ENCODE results near the gene CETN2. TPM values are rescaled to one million over a fixed set of nuclear protein-coding genes. Genes with fewer than 3 reads are reported as not detected.

Gene CETN2
- total RNA-seq, 1 experiment from 2014 or later = 63.3 TPM

- Histone ChIP-seq H3K9me3 (ENCODE audit: control insufficient read depth, insufficient read depth, low read depth, low read length) (no peaks in the 10 kb centered on the region), H3K27me3 (ENCODE audit: control insufficient read depth, insufficient read depth, low read length) (no peaks in the 10 kb centered on the region), H3K4me1 (ENCODE audit: control insufficient read depth, insufficient read depth, low read length) (no peaks in the 10 kb centered on the region), H3K4me3 (ENCODE audit: low read depth in 2 of 2, low read length in 2 of 2) (no peak overlapping the region), H3K27ac (ENCODE audit: low read length) (no peak overlapping the region), H3K36me3 (ENCODE audit: control insufficient read depth, insufficient read depth, low read length) (peaks cover 6% of the 10 kb centered on the region; the same call in 1 of the 2 replicates)
- ATAC-seq (peak; percentile 34; the same call in 1 of the 2 replicates), DNase-seq (ENCODE audit: low read depth, low spot score) (no peak)
- intact Hi-C loops (cut with micrococcal nuclease; ENCODE audit: unreplicated experiment) (no loop called here), in situ Hi-C loops (cut with HindIII; ENCODE audit: low pct_unique_long_range_greater_than_20kb, low sequenced_read_pairs) (no loop called here)
- POLR2A ChIA-PET = no interaction called here
- CTCF ChIA-PET = no interaction called here
- no TSS peak for BruUV-seq (replicated peaks)
- no peak for TF ChIP-seq CTCF (IDR thresholded peaks at IDR 0.05)
- TF ChIP-seq REST (IDR thresholded peaks at IDR 0.05; ENCODE audit: insufficient read depth in 1 of 2, low read depth in 2 of 2, low read length in 1 of 2) = no peak
These were observed 30.6 kb upstream of the CETN2 start for GRCh38 chrX:152861116-152861515.

GRCh38 chrX:152853986-152854385, 23.4 kb upstream of the CETN2 start:
- H3K27me3 ChIP-seq (ENCODE audit: control insufficient read depth, insufficient read depth, low read length) = no peaks in the 10 kb centered on the region
- no peak for DNase-seq (ENCODE audit: low read depth, low spot score)
- no peak for ATAC-seq
- ChIA-PET POLR2A (no interaction called here), CTCF (no interaction called here)
- no peaks in the 10 kb centered on the region for H3K4me1 ChIP-seq (ENCODE audit: control insufficient read depth, insufficient read depth, low read length)
- no peak overlapping the region for H3K27ac ChIP-seq (ENCODE audit: low read length)
- no peak for TF ChIP-seq POLR2AphosphoS5 (IDR thresholded peaks at IDR 0.05; ENCODE audit: low read depth, low read length)
- no peak for TF ChIP-seq REST (IDR thresholded peaks at IDR 0.05; ENCODE audit: insufficient read depth in 1 of 2, low read depth in 2 of 2, low read length in 1 of 2)
- no peak for TF ChIP-seq CTCF (IDR thresholded peaks at IDR 0.05)
- no peak for TF ChIP-seq TCF7L2 (IDR thresholded peaks at IDR 0.05; ENCODE audit: low read depth, low read length)
- no peak for TF ChIP-seq SIN3A (IDR thresholded peaks at IDR 0.05; ENCODE audit: borderline replicate concordance, insufficient read depth, low read depth, low read length)
- H3K36me3 ChIP-seq (ENCODE audit: control insufficient read depth, insufficient read depth, low read length) = peaks cover 3% of the 10 kb centered on the region
- in situ Hi-C loops (cut with HindIII; ENCODE audit: low pct_unique_long_range_greater_than_20kb, low sequenced_read_pairs) (no loop called here), intact Hi-C loops (cut with micrococcal nuclease; ENCODE audit: unreplicated experiment) (no loop called here)
- BruUV-seq (replicated peaks) = no TSS peak
- no peaks in the 10 kb centered on the region for H3K9me3 ChIP-seq (ENCODE audit: control insufficient read depth, insufficient read depth, low read depth, low read length)
- H3K4me3 ChIP-seq (ENCODE audit: low read depth in 2 of 2, low read length in 2 of 2) = no peak overlapping the region

All from Panc1 (cell line).